OCI-LY7 (cell line): Measurements from ENCODE around the gene TCEAL6. TPM values are rescaled to one million over a fixed set of nuclear protein-coding genes. Genes with fewer than 3 reads are reported as not detected.
"Not testable (repeated sequence)": the region's sequence is repeated elsewhere in the genome, so short reads cannot be mapped to it uniquely, and the experiment has no call there.

Source experiments
- BruUV-seq: library from RNA; stranded (reverse); fragments of 400-500 nt; replicated peaks from 2 replicates; lab custom pipeline; 2021; lab: Mats Ljungman, UMichigan
- CTCF ChIA-PET: fragments of 300-600 bp; sonication (Branson Sonifier 250); formaldehyde crosslinking; loops from one replicate; lab custom pipeline; 2022; ENCODE audit warnings: antibody characterized with exemption; ENCODE audit not compliant: unreplicated experiment; lab: Charles Lee
- POLR2A ChIA-PET: fragments of 300-600 bp; sonication (Branson Sonifier 250); formaldehyde crosslinking; loops from one replicate; lab custom pipeline; 2022; ENCODE audit warnings: antibody characterized with exemption; lab: Charles Lee
- DNase-seq: peaks from one replicate; pipeline ENCODE4 v3.0.0-alpha.2; 2015; ENCODE audit warnings: low spot score
- H2AFZ ChIP-seq: fragments of 200-600 bp; sonication (generic), shearing (Covaris generic); 2 replicates; pipeline ENCODE4 v1.6.1; 2014; ENCODE audit warnings: mild to moderate bottlenecking, antibody characterized with exemption, low read length, moderate library complexity
- H3K27ac ChIP-seq: fragments of 200-600 bp; sonication (generic); 2 replicates; pipeline ENCODE4 v1.5.1; 2014; ENCODE audit warnings: mixed run types, low read depth, mild to moderate bottlenecking, moderate library complexity, low read length, inconsistent platforms; ENCODE audit not compliant: poor library complexity, severe bottlenecking
- H3K36me3 ChIP-seq: fragments of 200-600 bp; sonication (generic); 2 replicates; pipeline ENCODE4 v1.6.1; 2014; ENCODE audit warnings: mild to moderate bottlenecking, antibody characterized with exemption, low read length, moderate library complexity, mixed read lengths; ENCODE audit not compliant: insufficient read depth
- H3K4me1 ChIP-seq: fragments of 200-600 bp; sonication (generic); 2 replicates; pipeline ENCODE4 v1.5.1; 2014; ENCODE audit warnings: mild to moderate bottlenecking, low read length; ENCODE audit not compliant: insufficient read depth, poor library complexity, severe bottlenecking
- H3K4me2 ChIP-seq: fragments of 200-600 bp; sonication (generic); 2 replicates; pipeline ENCODE4 v1.6.1; 2014; ENCODE audit warnings: mild to moderate bottlenecking, low read length
- H3K4me3 ChIP-seq: fragments of 200-600 bp; sonication (generic); 2 replicates; pipeline ENCODE4 v1.5.1; 2014; ENCODE audit warnings: mild to moderate bottlenecking, low read depth, low read length; ENCODE audit not compliant: poor library complexity, severe bottlenecking
- H3K79me2 ChIP-seq: fragments of 200-600 bp; sonication (generic); 2 replicates; pipeline ENCODE4 v1.6.1; 2016; ENCODE audit warnings: low read depth, mild to moderate bottlenecking, low read length, moderate library complexity, mixed read lengths; ENCODE audit not compliant: insufficient read depth
- H3K9me2 ChIP-seq: fragments of 200-600 bp; sonication (generic); 2 replicates; pipeline ENCODE4 v1.6.1; 2016; ENCODE audit warnings: mild to moderate bottlenecking, low read length, mixed read lengths; ENCODE audit not compliant: insufficient read depth
- H3K9me3 ChIP-seq: fragments of 200-600 bp; sonication (generic); 2 replicates; pipeline ENCODE4 v1.6.1; 2014; ENCODE audit warnings: mild to moderate bottlenecking, mixed run types, low read length, mixed read lengths
- H4K20me1 ChIP-seq: fragments of 200-600 bp; sonication (generic); 2 replicates; pipeline ENCODE4 v1.6.1; 2014; ENCODE audit warnings: mild to moderate bottlenecking, antibody characterized with exemption, low read length, moderate library complexity, mixed read lengths; ENCODE audit not compliant: insufficient read depth
- CTCF ChIP-seq: fragments of 200-600 bp; sonication (generic); conservative IDR thresholded peaks from 2 replicates; pipeline ENCODE4 v1.5.1; 2014; ENCODE audit warnings: mild to moderate bottlenecking, antibody characterized with exemption, low read length, moderate library complexity, mixed read lengths
- EZH2phosphoT487 ChIP-seq: fragments of 200-600 bp; sonication (generic); IDR thresholded peaks from 2 replicates; pipeline ENCODE4 v1.6.1; 2018; ENCODE audit warnings: low read depth, borderline replicate concordance, mild to moderate bottlenecking, mixed run types, antibody characterized with exemption, low read length, moderate library complexity, mixed read lengths
- intact Hi-C: fragments of 100-400 bp; cut with micrococcal nuclease; formaldehyde crosslinking; loops from one replicate; pipeline ENCODE4 v1.10.0; 2022; ENCODE audit not compliant: unreplicated experiment
- total RNA-seq, 2 experiments: library from RNA; depleted of rRNA in 1 of 2; stranded (reverse); fragments of >200 nt in 1 of 2; shearing (Covaris generic) in 1 of 2; gene quantifications; 2 replicates each; pipeline ENCODE4 v1.2.3, GENCODE V29; 2014 to 2022

TCEAL6 gene
- total RNA-seq, 2 experiments from 2014 or later, result not detected

- H3K36me3 ChIP-seq, H3K9me2 ChIP-seq, H3K9me3 ChIP-seq, H3K79me2 ChIP-seq, H2AFZ ChIP-seq, H3K4me3 ChIP-seq, H3K4me1 ChIP-seq, BruUV-seq, intact Hi-C loops, H3K27ac ChIP-seq, H3K4me2 ChIP-seq, CTCF ChIA-PET, POLR2A ChIA-PET, DNase-seq, H4K20me1 ChIP-seq: not testable (repeated sequence)
Observed at GRCh38 chrX:102125436-102125835, 16.8 kb downstream of the TCEAL6 start, which contains the start of gene TCEAL2. TSS of gene TCEAL2 (plus strand) at chrX:102125679. CDS start at chrX:102126831, 1,152 bp downstream.

- H2AFZ ChIP-seq, DNase-seq, H3K79me2 ChIP-seq, BruUV-seq, intact Hi-C loops, H4K20me1 ChIP-seq, H3K36me3 ChIP-seq, CTCF ChIA-PET, H3K4me3 ChIP-seq, H3K27ac ChIP-seq, H3K9me3 ChIP-seq, H3K9me2 ChIP-seq, POLR2A ChIA-PET, H3K4me2 ChIP-seq, H3K4me1 ChIP-seq: not testable (repeated sequence)
Observed at GRCh38 chrX:102125014-102125413, 17.3 kb downstream of the TCEAL6 start.

GRCh38 chrX:102115748-102116147 lies 26.5 kb downstream of the TCEAL6 start:
- H3K4me1 ChIP-seq, result no peaks in the 10 kb centered on the region
- POLR2A ChIA-PET, result no interaction called here
- intact Hi-C loops, result no loop called here
- BruUV-seq, result no TSS peak
- H3K9me2 ChIP-seq, result no peaks in the 10 kb centered on the region
- H3K4me3 ChIP-seq, result no peak overlapping the region
- no peak for DNase-seq
- H3K36me3 ChIP-seq, result no peaks in the 10 kb centered on the region
- no peak overlapping the region for H3K27ac ChIP-seq
- TF ChIP-seq CTCF, result no peak
- H3K79me2 ChIP-seq, result no peaks in the 10 kb centered on the region
- H2AFZ ChIP-seq, result no peak overlapping the region
- no peaks in the 10 kb centered on the region for H4K20me1 ChIP-seq
- H3K4me2 ChIP-seq, result no peak overlapping the region
- H3K9me3 ChIP-seq, result no peaks in the 10 kb centered on the region
- CTCF ChIA-PET, result no interaction called here

GRCh38 chrX:102113367-102113766 lies 28.9 kb downstream of the TCEAL6 start:
- TF ChIP-seq CTCF (no peak), EZH2phosphoT487 (no peak)
- POLR2A ChIA-PET, result no interaction called here
- no peak overlapping the region for H3K4me2 ChIP-seq
- H2AFZ ChIP-seq, result no peak overlapping the region
- H3K36me3 ChIP-seq, result no peaks in the 10 kb centered on the region
- no TSS peak for BruUV-seq
- H3K4me1 ChIP-seq, result no peaks in the 10 kb centered on the region
- DNase-seq, result no peak
- no peaks in the 10 kb centered on the region for H3K9me2 ChIP-seq
- intact Hi-C loops, result no loop called here
- no peak overlapping the region for H3K4me3 ChIP-seq
- H4K20me1 ChIP-seq, result no peaks in the 10 kb centered on the region
- no peaks in the 10 kb centered on the region for H3K79me2 ChIP-seq
- no peaks in the 10 kb centered on the region for H3K9me3 ChIP-seq
- CTCF ChIA-PET, result no interaction called here
- no peak overlapping the region for H3K27ac ChIP-seq
